Activated T-cell treated with anti-CD3 and anti-CD28 coated beads for 48 hours (primary cell): ENCODE results near the gene PGC.
A peak's percentile ranks its signal among the peaks of the same experiment; 100 is the strongest.

Experiments used
- DNase-seq: peaks from one replicate; pipeline ENCODE4 v3.0.0-alpha.2; 2020; ENCODE audit warnings: low read depth

The PGC gene

GRCh38 chr6:41746107-41746506 is 1.1 kb downstream of the PGC start:
- no peak for DNase-seq

GRCh38 chr6:41744236-41744787 is 2.9 kb downstream of the PGC start:
- DNase-seq, result no peak

GRCh38 chr6:41743406-41744235 is 3.6 kb downstream of the PGC start:
- DNase-seq, result no peak

- no peak for DNase-seq
Observed at GRCh38 chr6:41741625-41742490, 5.3 kb downstream of the PGC start.

- no peak for DNase-seq
Observed at GRCh38 chr6:41740366-41741162, 6.6 kb downstream of the PGC start.

GRCh38 chr6:41739041-41739440 is 8.2 kb downstream of the PGC start:
- DNase-seq, result no peak

GRCh38 chr6:41737591-41738130 is 9.5 kb downstream of the PGC start:
- DNase-seq, result no peak

- DNase-seq, result no peak
Observed at GRCh38 chr6:41736800-41737555, 10.2 kb downstream of the PGC start.

- DNase-seq, result no peak
Observed at GRCh38 chr6:41736186-41736733, 10.9 kb downstream of the PGC start.

GRCh38 chr6:41735427-41736185 is 11.6 kb downstream of the PGC start, which contains the start of gene TFEB:
Gene TFEB (minus strand): TSS chr6:41735608. CDS start chr6:41691213, 44,395 bp downstream.
- DNase-seq, result peak; percentile 94

- DNase-seq, result peak; percentile 61
Observed at GRCh38 chr6:41734666-41735426, 12.4 kb downstream of the PGC start.

- DNase-seq, result peak; percentile 48
Observed at GRCh38 chr6:41733707-41734665, 13.2 kb downstream of the PGC start.

GRCh38 chr6:41733360-41733706 is 13.9 kb downstream of the PGC start:
- DNase-seq, result no peak

GRCh38 chr6:41732591-41733359 is 14.4 kb downstream of the PGC start:
- peak; percentile 34 for DNase-seq

- DNase-seq, result no peak
Observed at GRCh38 chr6:41732149-41732548, 15.0 kb downstream of the PGC start.

GRCh38 chr6:41731561-41732086 is 15.6 kb downstream of the PGC start:
- DNase-seq, result no peak
